HepG2 (cell line): Measurements from ENCODE around the gene MRPL28. TPM values are rescaled to one million over a fixed set of nuclear protein-coding genes. Genes with fewer than 3 reads are reported as not detected.

Experiments
- ADNP ChIP-seq: sonication (generic); formaldehyde crosslinking; IDR thresholded peaks from 2 replicates; pipeline ENCODE4 v1.4.0; 2020; ENCODE audit warnings: missing genetic modification reagents
- CHD4 ChIP-seq: fragments of 200-600 bp; sonication (generic); IDR thresholded peaks from 2 replicates; pipeline ENCODE4 v1.7.0; 2017; ENCODE audit warnings: mild to moderate bottlenecking, low read length, borderline replicate concordance
- CTCF ChIP-seq: sonication (generic); formaldehyde crosslinking; IDR thresholded peaks from 2 replicates; pipeline ENCODE4 v1.5.0; 2020; ENCODE audit warnings: mild to moderate bottlenecking, missing genetic modification reagents, moderate library complexity
- ERF ChIP-seq: IDR thresholded peaks from 2 replicates; pipeline ENCODE4 v1.6.1; 2018; ENCODE audit warnings: missing biosample characterization, missing genetic modification reagents
- ESRRA ChIP-seq: sonication (generic); formaldehyde crosslinking; IDR thresholded peaks from 2 replicates; pipeline ENCODE4 v1.5.1; 2020; ENCODE audit warnings: mild to moderate bottlenecking, low read depth, missing genetic modification reagents
- ISL2 ChIP-seq: sonication (generic); formaldehyde crosslinking; IDR thresholded peaks from 2 replicates; pipeline ENCODE4 v1.5.0; 2020; ENCODE audit warnings: missing genetic modification reagents
- KAT8 ChIP-seq: IDR thresholded peaks from 2 replicates; pipeline ENCODE4 v1.6.1; 2016; ENCODE audit warnings: missing genetic modification reagents, missing compliant biosample characterization
- KDM1A ChIP-seq: IDR thresholded peaks from 2 replicates; pipeline ENCODE4 v1.6.1; 2016; ENCODE audit warnings: missing compliant biosample characterization
- MLLT10 ChIP-seq: sonication (generic); formaldehyde crosslinking; IDR thresholded peaks from 2 replicates; pipeline ENCODE4 v1.4.0; 2020; ENCODE audit warnings: missing genetic modification reagents
- MXD1 ChIP-seq: sonication (generic); formaldehyde crosslinking; IDR thresholded peaks from 2 replicates; pipeline ENCODE4 v1.4.0; 2020; ENCODE audit warnings: mild to moderate bottlenecking, missing genetic modification reagents
- NFKB2 ChIP-seq: sonication (generic); formaldehyde crosslinking; IDR thresholded peaks from 2 replicates; pipeline ENCODE4 v1.4.0; 2020; ENCODE audit warnings: missing genetic modification reagents, borderline replicate concordance
- PBX2 ChIP-seq: IDR thresholded peaks from 2 replicates; pipeline ENCODE4 v1.6.1; 2016; ENCODE audit warnings: control low read depth
- SP2 ChIP-seq: sonication (generic); formaldehyde crosslinking; IDR thresholded peaks from 2 replicates; pipeline ENCODE4 v1.5.1; 2020; ENCODE audit warnings: mild to moderate bottlenecking, missing genetic modification reagents
- ZFP90 ChIP-seq: sonication (generic); formaldehyde crosslinking; IDR thresholded peaks from 2 replicates; pipeline ENCODE4 v1.8.0; 2022; ENCODE audit warnings: missing genetic modification reagents, mild to moderate bottlenecking, inconsistent platforms, borderline replicate concordance
- ZFX ChIP-seq: sonication (generic); formaldehyde crosslinking; IDR thresholded peaks from 2 replicates; pipeline ENCODE4 v1.4.0; 2020; ENCODE audit warnings: mild to moderate bottlenecking, low read depth, missing genetic modification reagents, moderate library complexity
- ZNF292 ChIP-seq: sonication (generic); formaldehyde crosslinking; IDR thresholded peaks from 2 replicates; pipeline ENCODE4 v1.8.1; 2022; ENCODE audit warnings: mild to moderate bottlenecking, low read depth, missing genetic modification reagents, borderline replicate concordance
- ZNF335 ChIP-seq: sonication (generic); formaldehyde crosslinking; IDR thresholded peaks from 2 replicates; pipeline ENCODE4 v1.4.0; 2020; ENCODE audit warnings: missing genetic modification reagents
- ZNF33B ChIP-seq: sonication (generic); formaldehyde crosslinking; IDR thresholded peaks from 2 replicates; pipeline ENCODE4 v1.5.1; 2020; ENCODE audit warnings: mild to moderate bottlenecking, missing genetic modification reagents
- ZNF546 ChIP-seq: sonication (generic); formaldehyde crosslinking; conservative IDR thresholded peaks from 2 replicates; pipeline ENCODE4 v1.8.1; 2023; ENCODE audit warnings: mild to moderate bottlenecking, missing genetic modification reagents
- ZNF564 ChIP-seq: sonication (generic); formaldehyde crosslinking; IDR thresholded peaks from 2 replicates; pipeline ENCODE4 v1.8.1; 2023; ENCODE audit warnings: mild to moderate bottlenecking, missing genetic modification reagents
- ZNF598 ChIP-seq: sonication (generic); formaldehyde crosslinking; IDR thresholded peaks from 2 replicates; pipeline ENCODE4 v1.5.1; 2020; ENCODE audit warnings: mild to moderate bottlenecking, missing genetic modification reagents, borderline replicate concordance
- ZNF781 ChIP-seq: sonication (generic); formaldehyde crosslinking; IDR thresholded peaks from 2 replicates; pipeline ENCODE4 v1.5.1; 2020; ENCODE audit warnings: borderline replicate concordance, mild to moderate bottlenecking, missing genetic modification reagents; ENCODE audit errors: not compliant biosample characterization
- ZNF850 ChIP-seq: sonication (generic); formaldehyde crosslinking; conservative IDR thresholded peaks from 2 replicates; pipeline ENCODE4 v1.9.0; 2021; ENCODE audit warnings: mild to moderate bottlenecking, missing genetic modification reagents
- polyA plus RNA-seq, 8 experiments: library from polyadenylated mRNA; depleted of rRNA in 3 of 8; stranded (reverse) in 7 of 8; unstranded in 1 of 8; fragments of >200 nt; fragmentation: Illumina TruSeq in 4 of 8; extraction: Trizol in 4 of 8; gene quantifications; 2 replicates each; pipeline versions ENCODE4 v1.2.1 to v1.2.3, GENCODE V29; 2011 to 2016; ENCODE audit warnings: low read depth in 4 of 8, missing spikeins in 1 of 8, mixed read lengths in 1 of 8; ENCODE audit not compliant: insufficient read depth in 1 of 8
- total RNA-seq, 5 experiments: library from RNA; depleted of rRNA; stranded (reverse); fragments of >200 nt; fragmentation: Illumina TruSeq; extraction: Trizol; gene quantifications; 2 replicates each; pipeline ENCODE4 v1.2.3, GENCODE V29; 2016; ENCODE audit warnings: low read depth in 1 of 5

Gene MRPL28
- total and polyA plus RNA-seq, 2 of the 13 experiments (the other 11 are each of a cell fraction or from before 2014, with no cell fraction given) = 114 to 135 TPM

- TF ChIP-seq CHD4 = no peak
- no peak for TF ChIP-seq MLLT10 (CRISPR knock-in tag)
- no peak for TF ChIP-seq ZFP90 (CRISPR knock-in tag)
- peak; percentile 33 for TF ChIP-seq ISL2 (CRISPR knock-in tag)
- TF ChIP-seq ZNF781 (CRISPR knock-in tag) = peak; percentile 48
- TF ChIP-seq ESRRA = peak; percentile 49; the same call in 1 of the 2 replicates
- 0 out of 2 replicates have a peak, but pooled peaks have one; percentile 50 for TF ChIP-seq ZNF546 (CRISPR knock-in tag)
- TF ChIP-seq ZNF850 (CRISPR knock-in tag) = 0 out of 2 replicates have a peak, but pooled peaks have one; percentile 45
- TF ChIP-seq CTCF = peak; percentile 67
- peak; percentile 39; the same call in 1 of the 2 replicates for TF ChIP-seq KAT8 (CRISPR knock-in tag)
- no peak for TF ChIP-seq SP2
- TF ChIP-seq ZNF598 (CRISPR knock-in tag) = no peak
- TF ChIP-seq ZNF335 (CRISPR knock-in tag) = no peak
- no peak for TF ChIP-seq ZNF292 (CRISPR knock-in tag)
- peak; percentile 81 for TF ChIP-seq ZFX
- peak; percentile 81; the same call in 1 of the 2 replicates for TF ChIP-seq ZNF564 (CRISPR knock-in tag)
- TF ChIP-seq ERF = 0 out of 2 replicates have a peak, but pooled peaks have one; percentile 25
- peak; percentile 39; the same call in 1 of the 2 replicates for TF ChIP-seq ADNP (CRISPR knock-in tag)
- TF ChIP-seq PBX2 (CRISPR knock-in tag) = no peak
- TF ChIP-seq NFKB2 (CRISPR knock-in tag) = 0 out of 2 replicates have a peak, but pooled peaks have one; percentile 12
- TF ChIP-seq ZNF33B (CRISPR knock-in tag) = no peak
- 0 out of 2 replicates have a peak, but pooled peaks have one; percentile 17 for TF ChIP-seq KDM1A
- peak; percentile 71; the same call in 1 of the 2 replicates for TF ChIP-seq MXD1 (CRISPR knock-in tag)
Measured at GRCh38 chr16:401468-402348, 31.4 kb upstream of the MRPL28 start, which contains the start of gene DECR2 (continued).
